ENCODE results near the gene NDUFV3.
"Not testable (repeated sequence)": the region's sequence is repeated elsewhere in the genome, so short reads cannot be mapped to it uniquely, and the experiment has no call there.

NDUFV3 gene

GRCh38 chr21:42922918-42923317 is 29.8 kb downstream of the NDUFV3 start:
- no peak overlapping the region for H3K4me3 ChIP-seq (ENCODE audit: low read depth, low read length)
- no peak for TF ChIP-seq CTCF (IDR thresholded peaks at IDR 0.05; ENCODE audit: insufficient read depth, low read depth, low read length, missing control alignments)
- DNase-seq (ENCODE audit: low read depth): no peak

GRCh38 chr21:42923553-42924432 is 30.7 kb downstream of the NDUFV3 start:
- peak; percentile 92 for DNase-seq (ENCODE audit: low read depth)
- peak; percentile 74 for TF ChIP-seq CTCF (IDR thresholded peaks at IDR 0.05; ENCODE audit: insufficient read depth, low read depth, low read length, missing control alignments)
- no peak overlapping the region for H3K4me3 ChIP-seq (ENCODE audit: low read depth, low read length)

GRCh38 chr21:42924433-42924751 is 31.3 kb downstream of the NDUFV3 start:
- DNase-seq (ENCODE audit: low read depth): no peak
- no peak overlapping the region for H3K4me3 ChIP-seq (ENCODE audit: low read depth, low read length)
- TF ChIP-seq CTCF (IDR thresholded peaks at IDR 0.05; ENCODE audit: insufficient read depth, low read depth, low read length, missing control alignments): no peak

GRCh38 chr21:42925114-42925926 is 32.2 kb downstream of the NDUFV3 start, which contains the start of gene ERVH48-1:
TSS of gene ERVH48-1 (minus strand) at chr21:42925630. CDS start at chr21:42919006, 6,624 bp downstream.
- no peak for TF ChIP-seq CTCF (IDR thresholded peaks at IDR 0.05; ENCODE audit: insufficient read depth, low read depth, low read length, missing control alignments)
- DNase-seq (ENCODE audit: low read depth): no peak
- no peak within 1 kb of the TSS for H3K4me3 ChIP-seq (ENCODE audit: low read depth, low read length)

GRCh38 chr21:42927474-42928200 is 34.5 kb downstream of the NDUFV3 start:
- not testable (repeated sequence) for H3K4me3 ChIP-seq (ENCODE audit: low read depth, low read length); DNase-seq (ENCODE audit: low read depth)

GRCh38 chr21:42929969-42930368 is 36.9 kb downstream of the NDUFV3 start:
- DNase-seq (ENCODE audit: low read depth): no peak
- no peak for TF ChIP-seq CTCF (IDR thresholded peaks at IDR 0.05; ENCODE audit: insufficient read depth, low read depth, low read length, missing control alignments)
- H3K4me3 ChIP-seq (ENCODE audit: low read depth, low read length): no peak overlapping the region
